Measurements from ENCODE around the gene NAV2.

GRCh38 chr11:20037396-20038153 lies 324.9 kb downstream of the NAV2 start:
- TF ChIP-seq POLR2AphosphoS5 (IDR thresholded peaks at IDR 0.05; ENCODE audit: low read depth, low read length) (no peak), TCF7L2 (IDR thresholded peaks at IDR 0.05; ENCODE audit: low read depth, low read length) (no peak), SIN3A (IDR thresholded peaks at IDR 0.05; ENCODE audit: borderline replicate concordance, insufficient read depth, low read depth, low read length) (no peak)
- TF ChIP-seq, protein P1, sequence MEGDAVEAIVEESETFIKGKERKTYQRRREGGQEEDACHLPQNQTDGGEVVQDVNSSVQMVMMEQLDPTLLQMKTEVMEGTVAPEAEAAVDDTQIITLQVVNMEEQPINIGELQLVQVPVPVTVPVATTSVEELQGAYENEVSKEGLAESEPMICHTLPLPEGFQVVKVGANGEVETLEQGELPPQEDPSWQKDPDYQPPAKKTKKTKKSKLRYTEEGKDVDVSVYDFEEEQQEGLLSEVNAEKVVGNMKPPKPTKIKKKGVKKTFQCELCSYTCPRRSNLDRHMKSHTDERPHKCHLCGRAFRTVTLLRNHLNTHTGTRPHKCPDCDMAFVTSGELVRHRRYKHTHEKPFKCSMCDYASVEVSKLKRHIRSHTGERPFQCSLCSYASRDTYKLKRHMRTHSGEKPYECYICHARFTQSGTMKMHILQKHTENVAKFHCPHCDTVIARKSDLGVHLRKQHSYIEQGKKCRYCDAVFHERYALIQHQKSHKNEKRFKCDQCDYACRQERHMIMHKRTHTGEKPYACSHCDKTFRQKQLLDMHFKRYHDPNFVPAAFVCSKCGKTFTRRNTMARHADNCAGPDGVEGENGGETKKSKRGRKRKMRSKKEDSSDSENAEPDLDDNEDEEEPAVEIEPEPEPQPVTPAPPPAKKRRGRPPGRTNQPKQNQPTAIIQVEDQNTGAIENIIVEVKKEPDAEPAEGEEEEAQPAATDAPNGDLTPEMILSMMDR (IDR thresholded peaks at IDR 0.05) = no peak
- TF ChIP-seq, protein P2, sequence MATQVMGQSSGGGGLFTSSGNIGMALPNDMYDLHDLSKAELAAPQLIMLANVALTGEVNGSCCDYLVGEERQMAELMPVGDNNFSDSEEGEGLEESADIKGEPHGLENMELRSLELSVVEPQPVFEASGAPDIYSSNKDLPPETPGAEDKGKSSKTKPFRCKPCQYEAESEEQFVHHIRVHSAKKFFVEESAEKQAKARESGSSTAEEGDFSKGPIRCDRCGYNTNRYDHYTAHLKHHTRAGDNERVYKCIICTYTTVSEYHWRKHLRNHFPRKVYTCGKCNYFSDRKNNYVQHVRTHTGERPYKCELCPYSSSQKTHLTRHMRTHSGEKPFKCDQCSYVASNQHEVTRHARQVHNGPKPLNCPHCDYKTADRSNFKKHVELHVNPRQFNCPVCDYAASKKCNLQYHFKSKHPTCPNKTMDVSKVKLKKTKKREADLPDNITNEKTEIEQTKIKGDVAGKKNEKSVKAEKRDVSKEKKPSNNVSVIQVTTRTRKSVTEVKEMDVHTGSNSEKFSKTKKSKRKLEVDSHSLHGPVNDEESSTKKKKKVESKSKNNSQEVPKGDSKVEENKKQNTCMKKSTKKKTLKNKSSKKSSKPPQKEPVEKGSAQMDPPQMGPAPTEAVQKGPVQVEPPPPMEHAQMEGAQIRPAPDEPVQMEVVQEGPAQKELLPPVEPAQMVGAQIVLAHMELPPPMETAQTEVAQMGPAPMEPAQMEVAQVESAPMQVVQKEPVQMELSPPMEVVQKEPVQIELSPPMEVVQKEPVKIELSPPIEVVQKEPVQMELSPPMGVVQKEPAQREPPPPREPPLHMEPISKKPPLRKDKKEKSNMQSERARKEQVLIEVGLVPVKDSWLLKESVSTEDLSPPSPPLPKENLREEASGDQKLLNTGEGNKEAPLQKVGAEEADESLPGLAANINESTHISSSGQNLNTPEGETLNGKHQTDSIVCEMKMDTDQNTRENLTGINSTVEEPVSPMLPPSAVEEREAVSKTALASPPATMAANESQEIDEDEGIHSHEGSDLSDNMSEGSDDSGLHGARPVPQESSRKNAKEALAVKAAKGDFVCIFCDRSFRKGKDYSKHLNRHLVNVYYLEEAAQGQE (IDR thresholded peaks at IDR 0.05; ENCODE audit: insufficient read depth in 1 of 2, low read depth in 2 of 2, low read length in 1 of 2) = no peak
